ENCODE results near the gene C9orf50.
A peak's percentile ranks its signal among the peaks of the same experiment; 100 is the strongest.

The C9orf50 gene

GRCh38 chr9:129620669-129621295, at the start of gene C9orf50:
TSS of gene C9orf50 (minus strand) at chr9:129621101. CDS start at chr9:129620574, 527 bp downstream.
- no peak for DNase-seq (ENCODE audit: low spot score)
- TF ChIP-seq CTCF (IDR thresholded peaks at IDR 0.05; ENCODE audit: extremely low read depth, missing control alignments): no peak

GRCh38 chr9:129669946-129670345, 49.0 kb upstream of the C9orf50 start:
- no peak for DNase-seq (ENCODE audit: low spot score)
- TF ChIP-seq CTCF (IDR thresholded peaks at IDR 0.05; ENCODE audit: extremely low read depth, missing control alignments): no peak

GRCh38 chr9:129669141-129669718, 48.3 kb upstream of the C9orf50 start:
- TF ChIP-seq CTCF (IDR thresholded peaks at IDR 0.05; ENCODE audit: extremely low read depth, missing control alignments): no peak
- no peak for DNase-seq (ENCODE audit: low spot score)

- no peak for DNase-seq (ENCODE audit: low spot score)
- no peak for TF ChIP-seq CTCF (IDR thresholded peaks at IDR 0.05; ENCODE audit: extremely low read depth, missing control alignments)
These were observed 46.9 kb upstream of the C9orf50 start for GRCh38 chr9:129667850-129668249.

GRCh38 chr9:129667378-129667777, 46.5 kb upstream of the C9orf50 start:
- DNase-seq (ENCODE audit: low spot score): no peak
- TF ChIP-seq CTCF (IDR thresholded peaks at IDR 0.05; ENCODE audit: extremely low read depth, missing control alignments): no peak

GRCh38 chr9:129666575-129666974, 45.7 kb upstream of the C9orf50 start:
- no peak for DNase-seq (ENCODE audit: low spot score)
- no peak for TF ChIP-seq CTCF (IDR thresholded peaks at IDR 0.05; ENCODE audit: extremely low read depth, missing control alignments)

GRCh38 chr9:129665814-129666520, 45.1 kb upstream of the C9orf50 start:
- TF ChIP-seq CTCF (IDR thresholded peaks at IDR 0.05; ENCODE audit: extremely low read depth, missing control alignments): no peak
- peak; percentile 49 for DNase-seq (ENCODE audit: low spot score)
